Vagina (tissue), 2 donors: ENCODE data around the gene AKAP6.

ENCODE experiments used
- POLR2A ChIP-seq, 2 donors: fragments of 450-650 bp; IDR thresholded peaks; one replicate each; pipeline ENCODE4 v1.6.1; 2017; ENCODE audit warnings: antibody characterized with exemption in 2 of 2, mild to moderate bottlenecking in 2 of 2, moderate library complexity in 2 of 2
- TF ChIP-seq, protein P1 (sequence below), 3 experiments: fragments of 450-650 bp in 2 of 3; fragments of 200-600 bp in 1 of 3; sonication (generic) in 1 of 3; IDR thresholded peaks; one replicate each; pipeline ENCODE4 v1.5.1; 2017 to 2019; ENCODE audit warnings: antibody characterized with exemption in 3 of 3, mild to moderate bottlenecking in 2 of 3, moderate library complexity in 2 of 3

DNA sequence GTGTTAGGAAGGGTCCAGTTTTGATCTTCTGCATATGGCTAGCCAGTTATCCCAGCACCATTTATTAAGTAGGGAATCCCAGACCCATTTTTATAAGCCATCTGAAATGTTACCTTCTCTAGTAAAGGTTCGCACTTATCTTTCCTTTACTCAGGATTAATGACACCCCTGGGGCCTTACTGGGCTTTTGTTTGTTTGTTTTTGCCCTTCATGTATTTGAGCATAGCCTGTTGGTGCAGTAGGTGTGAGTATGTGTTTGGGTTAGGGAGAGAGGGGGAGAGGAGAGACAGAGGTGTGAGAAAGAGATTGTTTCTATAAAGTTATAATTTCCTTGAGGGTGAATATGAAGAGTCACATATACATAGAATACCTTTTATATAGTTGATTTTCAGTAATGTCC is 96.9 kb downstream of the AKAP6 start:
- TF ChIP-seq, protein P1, sequence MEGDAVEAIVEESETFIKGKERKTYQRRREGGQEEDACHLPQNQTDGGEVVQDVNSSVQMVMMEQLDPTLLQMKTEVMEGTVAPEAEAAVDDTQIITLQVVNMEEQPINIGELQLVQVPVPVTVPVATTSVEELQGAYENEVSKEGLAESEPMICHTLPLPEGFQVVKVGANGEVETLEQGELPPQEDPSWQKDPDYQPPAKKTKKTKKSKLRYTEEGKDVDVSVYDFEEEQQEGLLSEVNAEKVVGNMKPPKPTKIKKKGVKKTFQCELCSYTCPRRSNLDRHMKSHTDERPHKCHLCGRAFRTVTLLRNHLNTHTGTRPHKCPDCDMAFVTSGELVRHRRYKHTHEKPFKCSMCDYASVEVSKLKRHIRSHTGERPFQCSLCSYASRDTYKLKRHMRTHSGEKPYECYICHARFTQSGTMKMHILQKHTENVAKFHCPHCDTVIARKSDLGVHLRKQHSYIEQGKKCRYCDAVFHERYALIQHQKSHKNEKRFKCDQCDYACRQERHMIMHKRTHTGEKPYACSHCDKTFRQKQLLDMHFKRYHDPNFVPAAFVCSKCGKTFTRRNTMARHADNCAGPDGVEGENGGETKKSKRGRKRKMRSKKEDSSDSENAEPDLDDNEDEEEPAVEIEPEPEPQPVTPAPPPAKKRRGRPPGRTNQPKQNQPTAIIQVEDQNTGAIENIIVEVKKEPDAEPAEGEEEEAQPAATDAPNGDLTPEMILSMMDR (IDR thresholded peaks at IDR 0.05) = no peak
- TF ChIP-seq POLR2A (IDR thresholded peaks at IDR 0.05) = no peak
